CD4-positive, alpha-beta T cell (primary cell): ENCODE data around the gene GRIN1. TPM values are rescaled to one million over a fixed set of nuclear protein-coding genes. Genes with fewer than 3 reads are reported as not detected.

Source experiments
- ATAC-seq: fragments of 200-7000 bp; cut with Tn5 transposase; one replicate; pipeline ENCODE4 v1.10.0; 2022; ENCODE audit warnings: mild to moderate bottlenecking; ENCODE audit not compliant: poor library complexity
- CTCF ChIA-PET: fragments of 350-600 bp; sonication (Branson Sonifier 250); formaldehyde crosslinking; loops from one replicate; lab custom pipeline; 2021; ENCODE audit warnings: antibody characterized with exemption, inconsistent platforms; lab: Charles Lee
- POLR2A ChIA-PET: fragments of 350-600 bp; sonication (Branson Sonifier 250); formaldehyde crosslinking; loops from one replicate; lab custom pipeline; 2021; ENCODE audit warnings: antibody characterized with exemption, inconsistent platforms; lab: Charles Lee
- DNase-seq, 14 experiments: peaks; one replicate each; pipeline ENCODE4 v3.0.0-alpha.2; 2013 to 2020; ENCODE audit warnings: mixed read lengths in 2 of 14
- H3K27ac ChIP-seq, 2 donors: one replicate each; pipeline versions ENCODE4 v1.5.1 to v1.7.0; 2013; ENCODE audit warnings: low read length in 2 of 2, low read depth in 1 of 2, mild to moderate bottlenecking in 1 of 2
- H3K27me3 ChIP-seq, 2 experiments: 1 replicate in 1 of 2; 2 replicates in 1 of 2; pipeline versions ENCODE4 v1.6.1 to v1.7.0; 2013; ENCODE audit warnings: low read length in 2 of 2, control low read depth in 1 of 2, mild to moderate bottlenecking in 1 of 2, moderate library complexity in 1 of 2; ENCODE audit not compliant: insufficient read depth in 2 of 2, control insufficient read depth in 1 of 2
- H3K36me3 ChIP-seq: one replicate; pipeline ENCODE4 v1.6.1; 2013; ENCODE audit warnings: low read length, control low read depth; ENCODE audit not compliant: insufficient read depth
- H3K4me1 ChIP-seq: one replicate; pipeline ENCODE4 v1.6.1; 2013; ENCODE audit warnings: low read length, control low read depth; ENCODE audit not compliant: insufficient read depth
- H3K4me3 ChIP-seq: one replicate; pipeline ENCODE4 v1.5.1; 2013; ENCODE audit warnings: mild to moderate bottlenecking, low read length, moderate library complexity
- H3K9me3 ChIP-seq, 2 experiments: 1 replicate in 1 of 2; 2 replicates in 1 of 2; pipeline versions ENCODE4 v1.6.1 to v1.7.0; 2013; ENCODE audit warnings: low read length in 2 of 2, mild to moderate bottlenecking in 2 of 2, control low read depth in 1 of 2, moderate library complexity in 1 of 2; ENCODE audit not compliant: control insufficient read depth in 1 of 2, insufficient read depth in 1 of 2
- H3K27ac Mint-ChIP-seq: one replicate; pipeline ENCODE4 v1.8.0; 2020; ENCODE audit warnings: mixed read lengths
- H3K27me3 Mint-ChIP-seq: one replicate; pipeline ENCODE4 v1.8.0; 2021; ENCODE audit warnings: mixed read lengths
- H3K36me3 Mint-ChIP-seq: one replicate; pipeline ENCODE4 v1.8.0; 2021; ENCODE audit warnings: low read depth, mixed read lengths
- H3K4me1 Mint-ChIP-seq: one replicate; pipeline ENCODE4 v1.8.0; 2021; ENCODE audit warnings: low read depth, mixed read lengths
- H3K4me3 Mint-ChIP-seq: one replicate; pipeline ENCODE4 v1.8.0; 2020; ENCODE audit warnings: mild to moderate bottlenecking, mixed read lengths
- H3K9me3 Mint-ChIP-seq: one replicate; pipeline ENCODE4 v1.8.0; 2020; ENCODE audit warnings: mixed read lengths
- intact Hi-C, 2 experiments: fragments of 100-400 bp; cut with DNase I in 1 of 2; cut with micrococcal nuclease in 1 of 2; formaldehyde crosslinking; loops; one replicate each; pipeline versions ENCODE4 v1.15.1 to v1.9.0; 2023 to 2025; cut with DNase I, micrococcal nuclease
- total RNA-seq, 174 experiments: library from RNA in 2 of 174; stranded (reverse) in 2 of 174; gene quantifications; one replicate each; pipeline ENCODE4 v1.2.3 and lab custom pipeline; 2021 to 2026
- TF ChIP-seq, protein P1 (sequence below): fragments of 200-600 bp; IDR thresholded peaks from one replicate; pipeline ENCODE4 v1.8.0; 2022; ENCODE audit warnings: antibody characterized with exemption, mild to moderate bottlenecking

Gene GRIN1
- total RNA-seq, 2 experiments from 2014 or later = not detected

DNA sequence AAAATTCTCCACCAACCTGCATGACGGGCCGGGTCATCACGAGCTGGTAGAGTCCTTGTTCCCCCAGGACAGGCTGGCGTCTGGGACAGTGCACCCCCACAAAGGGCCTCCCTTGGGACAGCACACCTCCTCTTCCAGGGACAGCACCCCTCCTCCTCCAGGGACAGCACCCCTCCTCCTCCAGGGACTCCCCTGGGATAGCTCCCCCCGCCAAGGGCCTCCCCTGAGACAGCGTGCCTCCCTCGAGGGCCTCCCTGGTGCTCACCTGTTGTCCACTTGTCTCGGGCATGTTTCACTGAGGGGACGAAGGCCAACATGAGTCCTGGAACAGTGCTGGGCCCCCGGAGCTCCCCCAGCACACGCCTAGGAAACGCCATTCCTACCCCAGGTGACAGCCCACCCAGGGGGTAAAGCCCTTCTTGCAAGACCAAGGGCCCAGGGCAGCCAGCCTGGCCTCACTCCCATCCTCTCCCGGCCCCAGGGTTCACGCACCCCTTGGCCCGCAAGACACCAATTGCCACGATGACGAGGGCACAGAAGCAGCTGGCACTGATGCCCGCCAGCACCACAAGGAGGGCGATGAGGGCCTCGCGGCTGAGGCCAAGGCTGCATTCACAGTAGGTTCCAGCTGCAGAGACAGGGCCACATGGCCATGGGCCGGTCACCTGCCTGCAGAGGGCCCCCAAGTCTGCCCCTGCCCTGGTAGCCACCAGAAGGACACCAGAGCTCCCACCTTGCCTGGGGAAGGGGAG is 32.4 kb downstream of the GRIN1 start:
- Mint-ChIP-seq H3K27ac (no peak overlapping the region), H3K4me1 (peaks cover 4% of the 10 kb centered on the region), H3K9me3 (no peaks in the 10 kb centered on the region), H3K36me3 (no peaks in the 10 kb centered on the region), H3K4me3 (no peak overlapping the region), H3K27me3 (peaks cover 19% of the 10 kb centered on the region)
- no peak for ATAC-seq
- TF ChIP-seq, protein P1, sequence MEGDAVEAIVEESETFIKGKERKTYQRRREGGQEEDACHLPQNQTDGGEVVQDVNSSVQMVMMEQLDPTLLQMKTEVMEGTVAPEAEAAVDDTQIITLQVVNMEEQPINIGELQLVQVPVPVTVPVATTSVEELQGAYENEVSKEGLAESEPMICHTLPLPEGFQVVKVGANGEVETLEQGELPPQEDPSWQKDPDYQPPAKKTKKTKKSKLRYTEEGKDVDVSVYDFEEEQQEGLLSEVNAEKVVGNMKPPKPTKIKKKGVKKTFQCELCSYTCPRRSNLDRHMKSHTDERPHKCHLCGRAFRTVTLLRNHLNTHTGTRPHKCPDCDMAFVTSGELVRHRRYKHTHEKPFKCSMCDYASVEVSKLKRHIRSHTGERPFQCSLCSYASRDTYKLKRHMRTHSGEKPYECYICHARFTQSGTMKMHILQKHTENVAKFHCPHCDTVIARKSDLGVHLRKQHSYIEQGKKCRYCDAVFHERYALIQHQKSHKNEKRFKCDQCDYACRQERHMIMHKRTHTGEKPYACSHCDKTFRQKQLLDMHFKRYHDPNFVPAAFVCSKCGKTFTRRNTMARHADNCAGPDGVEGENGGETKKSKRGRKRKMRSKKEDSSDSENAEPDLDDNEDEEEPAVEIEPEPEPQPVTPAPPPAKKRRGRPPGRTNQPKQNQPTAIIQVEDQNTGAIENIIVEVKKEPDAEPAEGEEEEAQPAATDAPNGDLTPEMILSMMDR = no peak
- ChIA-PET CTCF (no interaction called here), POLR2A (no interaction called here)
- no peak overlapping the region for H3K27ac ChIP-seq
- H3K9me3 ChIP-seq = peaks cover 0 to 35% of the 10 kb centered on the region in 2 experiments
- no peak overlapping the region for H3K4me3 ChIP-seq
- no peaks in the 10 kb centered on the region for H3K36me3 ChIP-seq
- H3K27me3 ChIP-seq = peaks cover 48 to 66% of the 10 kb centered on the region in 2 experiments
- intact Hi-C loops = loop anchor here in 1 of 2 experiments (10.0 kb wide), 1 partner anchor 47 kb away; no protein-coding TSS in a partner anchor
- peaks cover 26% of the 10 kb centered on the region for H3K4me1 ChIP-seq
- no peak for DNase-seq

GRCh38 chr9:137172901-137173795 is 34.2 kb downstream of the GRIN1 start:
- no peak for ATAC-seq
- ChIA-PET POLR2A (no interaction called here), CTCF (interaction anchor here (1.0 kb wide), 1 partner anchor 63 kb away, joined by 3 read pairs; no protein-coding TSS in a partner anchor)
- no peak for DNase-seq
- Mint-ChIP-seq H3K27me3 (peaks cover 13% of the 10 kb centered on the region), H3K27ac (no peak overlapping the region), H3K36me3 (peaks cover 12% of the 10 kb centered on the region), H3K9me3 (no peaks in the 10 kb centered on the region), H3K4me1 (peaks cover 4% of the 10 kb centered on the region), H3K4me3 (no peak overlapping the region)
- Histone ChIP-seq H3K27ac (no peak overlapping the region), H3K4me1 (peaks cover 24% of the 10 kb centered on the region), H3K27me3 (peaks cover 41 to 48% of the 10 kb centered on the region in 2 experiments), H3K9me3 (peaks cover 0 to 27% of the 10 kb centered on the region in 2 experiments), H3K36me3 (no peaks in the 10 kb centered on the region), H3K4me3 (no peak overlapping the region)
- intact Hi-C loops = loop anchor here in 1 of 2 experiments (10.0 kb wide), 1 partner anchor 48 kb away; no protein-coding TSS in a partner anchor
- TF ChIP-seq, protein P1 = no peak
